Trophoblast cell (in vitro differentiated cells and primary cell): ENCODE measurements around the gene C1QTNF3.
A peak's percentile ranks its signal among the peaks of the same experiment; 100 is the strongest.
"Not testable (repeated sequence)": the region's sequence is repeated elsewhere in the genome, so short reads cannot be mapped to it uniquely, and the experiment has no call there.

Source experiments
- DNase-seq, 2 donors: peaks; one replicate each; pipeline ENCODE4 v3.0.0-alpha.2; 2016
- H2AFZ ChIP-seq: 2 replicates; pipeline ENCODE4 v1.6.1; 2013; ENCODE audit warnings: low read length, moderate library complexity, mild to moderate bottlenecking; ENCODE audit not compliant: insufficient read depth, poor library complexity
- H2AK5ac ChIP-seq: 2 replicates; pipeline ENCODE4 v1.6.1; 2013; ENCODE audit warnings: mild to moderate bottlenecking, low read length
- H2BK120ac ChIP-seq: 2 replicates; pipeline ENCODE4 v1.6.1; 2013; ENCODE audit warnings: low read length, mild to moderate bottlenecking, moderate library complexity; ENCODE audit not compliant: insufficient read depth, poor library complexity
- H2BK12ac ChIP-seq: 2 replicates; pipeline ENCODE4 v1.6.1; 2013; ENCODE audit warnings: mild to moderate bottlenecking, low read length, moderate library complexity
- H2BK5ac ChIP-seq: 2 replicates; pipeline ENCODE4 v1.6.1; 2013; ENCODE audit warnings: low read length, low read depth, moderate library complexity, mild to moderate bottlenecking; ENCODE audit not compliant: poor library complexity
- H3K14ac ChIP-seq: 2 replicates; pipeline ENCODE4 v1.6.1; 2013; ENCODE audit warnings: mild to moderate bottlenecking, low read length
- H3K18ac ChIP-seq: 2 replicates; pipeline ENCODE4 v1.6.1; 2013; ENCODE audit warnings: mild to moderate bottlenecking, low read length
- H3K23ac ChIP-seq: 2 replicates; pipeline ENCODE4 v1.6.1; 2013; ENCODE audit warnings: low read length
- H3K27ac ChIP-seq: 2 replicates; pipeline ENCODE4 v1.5.1; 2013; ENCODE audit warnings: low read depth, mild to moderate bottlenecking, inconsistent platforms, low read length, moderate library complexity
- H3K27me3 ChIP-seq: 2 replicates; pipeline ENCODE4 v1.6.1; 2013; ENCODE audit warnings: inconsistent platforms, mild to moderate bottlenecking, low read length, moderate library complexity; ENCODE audit not compliant: insufficient read depth
- H3K36me3 ChIP-seq, 2 experiments: 1 replicate in 1 of 2; 2 replicates in 1 of 2; pipeline ENCODE4 v1.6.1; 2013; ENCODE audit warnings: low read length in 2 of 2, mild to moderate bottlenecking in 2 of 2, moderate library complexity in 1 of 2; ENCODE audit not compliant: insufficient read depth in 2 of 2, control insufficient read depth in 1 of 2
- H3K4ac ChIP-seq: 2 replicates; pipeline ENCODE4 v1.6.1; 2013; ENCODE audit warnings: low read depth, mild to moderate bottlenecking, low read length, moderate library complexity
- H3K4me1 ChIP-seq, 2 experiments: 1 replicate in 1 of 2; 2 replicates in 1 of 2; pipeline ENCODE4 v1.6.1; 2013; ENCODE audit warnings: low read length in 2 of 2, mild to moderate bottlenecking in 2 of 2, moderate library complexity in 1 of 2; ENCODE audit not compliant: insufficient read depth in 2 of 2, control insufficient read depth in 1 of 2
- H3K4me2 ChIP-seq: 2 replicates; pipeline ENCODE4 v1.6.1; 2013; ENCODE audit warnings: inconsistent platforms, mild to moderate bottlenecking, low read length, moderate library complexity
- H3K4me3 ChIP-seq: 2 replicates; pipeline ENCODE4 v1.5.1; 2013; ENCODE audit warnings: mild to moderate bottlenecking, low read depth, low read length, inconsistent platforms
- H3K79me1 ChIP-seq: one replicate; pipeline ENCODE4 v1.6.1; 2013; ENCODE audit warnings: low read length
- H3K79me2 ChIP-seq: 2 replicates; pipeline ENCODE4 v1.6.1; 2013; ENCODE audit warnings: low read length, mild to moderate bottlenecking; ENCODE audit not compliant: control insufficient read depth, insufficient read depth, poor library complexity
- H3K9ac ChIP-seq: 2 replicates; pipeline ENCODE4 v1.6.1; 2013; ENCODE audit warnings: mild to moderate bottlenecking, low read length
- H3K9me3 ChIP-seq: 2 replicates; pipeline ENCODE4 v1.6.1; 2013; ENCODE audit warnings: low read depth, mild to moderate bottlenecking, control low read depth, inconsistent platforms, low read length; ENCODE audit not compliant: insufficient read depth
- H4K12ac ChIP-seq: 2 replicates; pipeline ENCODE4 v1.6.1; 2013; ENCODE audit warnings: low read depth, mild to moderate bottlenecking, low read length, moderate library complexity
- H4K8ac ChIP-seq: 2 replicates; pipeline ENCODE4 v1.6.1; 2013; ENCODE audit warnings: low read depth, mild to moderate bottlenecking, low read length, moderate library complexity
- H4K91ac ChIP-seq: one replicate; pipeline ENCODE4 v1.6.1; 2013; ENCODE audit warnings: low read depth, mild to moderate bottlenecking, low read length, moderate library complexity
- WGBS: extraction: QIAGEN DNeasy Blood & Tissue Kit; methylation state at CpG from one replicate; pipeline ENCODE4 v1.1.7; 2013; ENCODE audit warnings: missing lambda C conversion rate; ENCODE audit not compliant: insufficient read length, insufficient coverage; ENCODE audit errors: extremely low coverage; 5-methylcytosine and 5-hydroxymethylcytosine counted together

C1QTNF3 gene

DNA sequence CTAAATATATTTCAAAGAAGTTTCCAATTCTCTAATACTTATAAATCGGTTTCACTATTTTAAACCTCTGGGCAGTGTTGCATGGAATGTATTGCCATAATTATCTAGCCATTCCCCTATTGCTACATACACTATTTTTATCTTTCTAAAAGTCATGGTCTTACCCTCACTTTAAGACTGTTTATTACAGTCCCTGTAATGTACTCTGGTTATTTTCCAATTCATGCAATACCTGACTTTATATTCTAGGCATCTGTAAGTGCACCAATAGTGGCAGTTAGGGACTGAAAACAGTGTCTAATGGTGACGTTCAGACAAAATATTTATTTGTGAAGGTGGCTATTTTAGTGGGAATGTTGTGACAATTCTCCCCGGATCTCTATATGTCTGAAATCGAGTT is 40.9 kb upstream of the C1QTNF3 start:
- not testable (repeated sequence) for H3K4me3 ChIP-seq, H2AK5ac ChIP-seq, H3K79me2 ChIP-seq, H4K8ac ChIP-seq, H4K91ac ChIP-seq, H3K9ac ChIP-seq, H4K12ac ChIP-seq, H3K4me1 ChIP-seq, H2BK120ac ChIP-seq, H3K36me3 ChIP-seq, H3K4me2 ChIP-seq, H3K79me1 ChIP-seq, H3K27ac ChIP-seq, H2BK12ac ChIP-seq, H2AFZ ChIP-seq, H3K18ac ChIP-seq, H3K4ac ChIP-seq, H2BK5ac ChIP-seq, H3K14ac ChIP-seq, H3K23ac ChIP-seq, H3K27me3 ChIP-seq, H3K9me3 ChIP-seq
- peak in 1 of 2 donors; percentile 24 for DNase-seq
- WGBS = no CpG with 5 or more reads among the region's 4 CpGs

GRCh38 chr5:34079505-34079904 is 36.5 kb upstream of the C1QTNF3 start:
- H3K9me3 ChIP-seq, H4K91ac ChIP-seq, H2AFZ ChIP-seq, H3K27me3 ChIP-seq, H2AK5ac ChIP-seq, H3K36me3 ChIP-seq, H4K8ac ChIP-seq, H3K18ac ChIP-seq, H3K4me2 ChIP-seq, H2BK5ac ChIP-seq, H3K4me3 ChIP-seq, H3K27ac ChIP-seq, H4K12ac ChIP-seq, H3K9ac ChIP-seq, H3K79me2 ChIP-seq, H3K14ac ChIP-seq, H2BK120ac ChIP-seq, H3K4me1 ChIP-seq, H3K4ac ChIP-seq, DNase-seq, H2BK12ac ChIP-seq, H3K79me1 ChIP-seq, H3K23ac ChIP-seq: not testable (repeated sequence)
- no CpG with 5 or more reads among the region's 2 CpGs for WGBS

DNA sequence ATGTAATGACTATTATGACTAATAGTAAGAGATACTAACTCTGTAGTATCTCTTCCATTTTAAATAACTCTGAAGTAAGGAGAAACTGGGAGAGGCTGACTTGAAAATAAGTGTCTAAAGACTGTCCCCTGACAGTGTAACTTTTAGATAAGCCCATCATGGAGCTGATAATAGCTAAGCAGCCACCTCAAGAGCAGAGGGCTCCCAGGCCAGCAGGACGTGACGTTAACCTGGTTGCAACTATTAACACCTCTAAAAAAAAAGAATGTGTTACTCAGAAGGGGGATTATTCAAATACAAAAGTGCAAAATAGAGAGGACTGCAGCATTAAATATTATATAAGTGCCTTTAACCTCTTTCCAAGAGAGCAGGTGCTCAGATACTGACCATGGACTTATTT is 34.6 kb upstream of the C1QTNF3 start:
- H3K14ac ChIP-seq, H2BK5ac ChIP-seq, H4K8ac ChIP-seq, H3K79me1 ChIP-seq, DNase-seq, H3K23ac ChIP-seq, H3K4me2 ChIP-seq, H3K9ac ChIP-seq, H3K18ac ChIP-seq, H3K9me3 ChIP-seq, H3K4me1 ChIP-seq, H3K36me3 ChIP-seq, H4K12ac ChIP-seq, H2AK5ac ChIP-seq, H3K27ac ChIP-seq, H3K79me2 ChIP-seq, H2BK12ac ChIP-seq, H3K4ac ChIP-seq, H2BK120ac ChIP-seq, H2AFZ ChIP-seq, H4K91ac ChIP-seq, H3K4me3 ChIP-seq, H3K27me3 ChIP-seq: not testable (repeated sequence)
- no CpG with 5 or more reads among the region's 2 CpGs for WGBS

- H3K23ac ChIP-seq, H2BK12ac ChIP-seq, H3K4me3 ChIP-seq, H4K12ac ChIP-seq, H2BK120ac ChIP-seq, H2AK5ac ChIP-seq, H2BK5ac ChIP-seq, H3K18ac ChIP-seq, H3K4me1 ChIP-seq, H4K8ac ChIP-seq, H3K9me3 ChIP-seq, H2AFZ ChIP-seq, H3K27me3 ChIP-seq, H3K36me3 ChIP-seq, H3K14ac ChIP-seq, H3K9ac ChIP-seq, H4K91ac ChIP-seq, DNase-seq, H3K27ac ChIP-seq, H3K79me1 ChIP-seq, H3K79me2 ChIP-seq, H3K4me2 ChIP-seq, H3K4ac ChIP-seq: not testable (repeated sequence)
- no CpG with 5 or more reads among the region's 5 CpGs for WGBS
Observed at GRCh38 chr5:34076719-34077364, 33.8 kb upstream of the C1QTNF3 start.
